ENCODE results near the gene CCDC110. TPM values are rescaled to one million over a fixed set of nuclear protein-coding genes. Genes with fewer than 3 reads are reported as not detected.

Gene CCDC110
- total RNA-seq, 6 experiments from 2014 or later: 0.39 to 1.4 (median 0.46) TPM

DNA sequence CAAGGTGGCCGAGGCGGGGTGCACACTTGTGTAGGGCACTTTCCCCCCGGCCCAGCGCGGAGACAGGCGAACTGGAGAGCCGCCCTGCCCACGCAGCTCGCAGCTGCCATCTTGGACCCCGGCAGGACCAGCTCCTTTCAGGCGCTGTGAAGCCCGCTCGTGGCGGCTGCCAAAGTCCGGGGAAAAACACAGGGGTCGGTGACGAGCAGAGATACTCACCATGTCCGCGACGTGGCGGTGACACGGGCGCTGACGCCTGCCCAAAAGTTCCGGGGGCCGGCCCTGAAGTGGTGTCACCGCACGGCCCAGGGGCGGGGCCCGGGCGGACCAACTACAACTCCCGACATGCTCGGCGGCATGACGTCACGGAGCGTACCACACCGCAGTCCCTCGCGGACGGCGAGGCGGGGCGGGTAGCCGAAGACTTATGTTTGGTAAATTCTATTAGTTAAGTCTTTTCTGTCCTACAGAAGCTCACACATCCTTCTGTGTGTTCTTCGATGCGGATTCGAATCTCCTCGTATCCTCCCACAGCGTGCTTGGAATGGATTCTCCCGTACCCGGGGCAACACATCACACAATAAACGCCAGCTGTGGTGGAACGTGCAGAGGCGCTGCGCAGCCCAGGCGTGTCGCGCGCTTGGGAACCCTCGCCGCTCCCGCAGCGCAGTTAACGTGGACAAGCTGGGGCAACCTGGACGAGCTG lies 45.7 kb downstream of the CCDC110 start, which contains the start of gene UFSP2:
TSS of gene UFSP2 (minus strand) at position 318 of the 706 bp plus-strand sequence. CDS start at position 222, 96 bp downstream.
- H3K4me3 ChIP-seq: peak within 1 kb of the TSS; percentile 71 to 91 (median 81)
- no peaks in the 10 kb centered on the region for H3K36me3 ChIP-seq
- WGBS (ENCODE audit: insufficient coverage, low coverage, low lambda C conversion rate, missing lambda C conversion rate): 0% methylated on average over 29 of the region's 66 CpGs
- intact Hi-C loops (cut with DNase I): no loop called here
- peak; percentile 77 for TF ChIP-seq POLR2A (IDR thresholded peaks at IDR 0.05)
- TF ChIP-seq, protein P1, sequence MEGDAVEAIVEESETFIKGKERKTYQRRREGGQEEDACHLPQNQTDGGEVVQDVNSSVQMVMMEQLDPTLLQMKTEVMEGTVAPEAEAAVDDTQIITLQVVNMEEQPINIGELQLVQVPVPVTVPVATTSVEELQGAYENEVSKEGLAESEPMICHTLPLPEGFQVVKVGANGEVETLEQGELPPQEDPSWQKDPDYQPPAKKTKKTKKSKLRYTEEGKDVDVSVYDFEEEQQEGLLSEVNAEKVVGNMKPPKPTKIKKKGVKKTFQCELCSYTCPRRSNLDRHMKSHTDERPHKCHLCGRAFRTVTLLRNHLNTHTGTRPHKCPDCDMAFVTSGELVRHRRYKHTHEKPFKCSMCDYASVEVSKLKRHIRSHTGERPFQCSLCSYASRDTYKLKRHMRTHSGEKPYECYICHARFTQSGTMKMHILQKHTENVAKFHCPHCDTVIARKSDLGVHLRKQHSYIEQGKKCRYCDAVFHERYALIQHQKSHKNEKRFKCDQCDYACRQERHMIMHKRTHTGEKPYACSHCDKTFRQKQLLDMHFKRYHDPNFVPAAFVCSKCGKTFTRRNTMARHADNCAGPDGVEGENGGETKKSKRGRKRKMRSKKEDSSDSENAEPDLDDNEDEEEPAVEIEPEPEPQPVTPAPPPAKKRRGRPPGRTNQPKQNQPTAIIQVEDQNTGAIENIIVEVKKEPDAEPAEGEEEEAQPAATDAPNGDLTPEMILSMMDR (IDR thresholded peaks at IDR 0.05): no peak
- ATAC-seq (peak; percentile 96 to 97 (median 96)), DNase-seq (peak; percentile 91 to 95 (median 93))
- no peaks in the 10 kb centered on the region for H3K27me3 ChIP-seq
- peaks cover 0 to 14% (median 0%) of the 10 kb centered on the region in 4 donors for H3K4me1 ChIP-seq
- peak within 1 kb of the TSS; percentile 97 to 99 (median 98) for H3K27ac ChIP-seq
- H3K9me3 ChIP-seq: no peaks in the 10 kb centered on the region

DNA sequence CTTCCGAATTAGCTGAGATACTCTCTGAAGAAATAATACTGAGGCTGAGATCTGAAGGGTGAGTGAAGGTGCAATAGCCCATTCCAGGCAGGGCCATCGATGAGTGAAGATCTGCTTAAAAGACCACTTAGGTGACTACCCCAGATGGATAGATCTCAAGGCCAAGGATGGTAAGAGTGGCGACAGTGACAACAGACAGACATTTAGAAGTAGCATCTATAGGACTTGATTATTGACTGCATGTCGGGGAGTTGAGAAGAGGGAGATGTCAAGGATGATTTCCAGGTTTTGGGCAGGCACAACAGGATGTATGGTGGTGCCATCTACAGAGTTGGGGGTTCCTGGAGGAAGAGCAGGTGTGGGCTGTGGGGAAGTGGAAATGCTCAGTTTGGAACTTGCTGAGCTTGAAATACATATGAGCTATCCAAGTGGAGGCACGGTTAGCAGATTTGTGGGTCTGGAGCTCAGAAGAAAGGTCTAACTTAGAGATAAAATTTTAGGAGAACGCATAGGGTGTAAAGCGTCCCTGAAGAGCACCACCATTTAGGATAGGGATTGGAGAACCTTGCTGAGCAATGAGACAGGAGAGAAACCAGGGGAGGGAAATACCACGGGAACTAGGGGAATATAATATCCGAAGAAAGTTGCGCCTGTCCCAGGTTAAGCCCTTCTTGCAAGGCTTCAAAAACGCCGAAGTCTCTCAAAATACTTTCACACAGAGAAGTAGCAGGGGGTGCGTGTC lies 46.5 kb downstream of the CCDC110 start:
- ATAC-seq (peak; percentile 41 to 60 (median 53)), DNase-seq (no peak)
- H3K36me3 ChIP-seq: no peaks in the 10 kb centered on the region
- TF ChIP-seq, protein P1 (IDR thresholded peaks at IDR 0.05): no peak
- no peak for TF ChIP-seq POLR2A (IDR thresholded peaks at IDR 0.05)
- H3K9me3 ChIP-seq: no peaks in the 10 kb centered on the region
- no peaks in the 10 kb centered on the region for H3K27me3 ChIP-seq
- H3K4me3 ChIP-seq: peak overlapping the region; percentile 71 to 91 (median 81)
- peaks cover 0 to 14% (median 0%) of the 10 kb centered on the region in 4 donors for H3K4me1 ChIP-seq
- H3K27ac ChIP-seq: peak overlapping the region; percentile 97 to 99 (median 98)
- 20% methylated on average over 12 of the region's 13 CpGs for WGBS (ENCODE audit: insufficient coverage, low coverage, low lambda C conversion rate, missing lambda C conversion rate)
- intact Hi-C loops (cut with DNase I): no loop called here

DNA sequence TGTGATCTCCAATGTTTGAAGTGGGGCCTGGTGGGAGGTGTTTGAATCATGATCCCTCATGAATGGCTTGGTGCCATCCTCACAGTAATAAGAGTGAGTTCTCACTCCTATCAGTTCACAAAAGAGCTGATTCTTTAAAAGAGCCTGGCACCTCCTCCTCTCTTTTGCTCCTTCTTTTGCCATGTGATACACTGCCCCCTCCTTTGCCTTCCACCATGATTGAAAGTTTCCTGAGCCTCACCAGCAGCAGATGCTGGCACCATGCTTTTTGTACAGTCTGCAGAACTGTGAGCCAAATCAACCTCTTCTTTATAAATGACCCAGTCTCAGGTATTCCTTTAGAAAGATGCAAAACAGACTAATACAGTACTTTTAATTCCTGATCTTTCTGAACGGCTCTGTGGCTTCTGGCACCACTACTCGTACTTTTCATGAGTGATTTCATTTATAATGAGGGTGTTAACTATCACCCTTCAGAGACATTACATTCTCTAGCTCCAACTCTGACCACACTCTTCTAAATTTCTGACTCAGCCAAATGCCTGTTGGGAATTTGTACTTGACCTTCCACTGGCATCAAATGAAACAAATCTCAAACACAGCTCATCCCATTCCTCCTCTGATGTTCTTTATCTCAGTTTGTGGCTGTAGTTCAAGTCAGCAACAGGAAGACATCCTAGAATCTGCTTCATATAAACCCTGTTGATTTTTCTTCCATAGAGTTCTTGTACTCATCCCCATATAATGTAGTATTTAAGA lies 50.0 kb downstream of the CCDC110 start:
- no peaks in the 10 kb centered on the region for H3K9me3 ChIP-seq
- no peaks in the 10 kb centered on the region for H3K27me3 ChIP-seq
- H3K4me1 ChIP-seq: peaks cover 0 to 14% (median 0%) of the 10 kb centered on the region in 4 donors
- 82% methylated on average over 2 of the region's 2 CpGs for WGBS (ENCODE audit: insufficient coverage, low coverage, low lambda C conversion rate, missing lambda C conversion rate)
- no peak overlapping the region for H3K4me3 ChIP-seq
- H3K36me3 ChIP-seq: peaks cover 0 to 19% (median 4%) of the 10 kb centered on the region in 4 donors
- DNase-seq (no peak), ATAC-seq (no peak)
- no peak for TF ChIP-seq POLR2A (IDR thresholded peaks at IDR 0.05)
- TF ChIP-seq, protein P1 (IDR thresholded peaks at IDR 0.05): no peak
- no peak overlapping the region for H3K27ac ChIP-seq
- intact Hi-C loops (cut with DNase I): no loop called here

DNA sequence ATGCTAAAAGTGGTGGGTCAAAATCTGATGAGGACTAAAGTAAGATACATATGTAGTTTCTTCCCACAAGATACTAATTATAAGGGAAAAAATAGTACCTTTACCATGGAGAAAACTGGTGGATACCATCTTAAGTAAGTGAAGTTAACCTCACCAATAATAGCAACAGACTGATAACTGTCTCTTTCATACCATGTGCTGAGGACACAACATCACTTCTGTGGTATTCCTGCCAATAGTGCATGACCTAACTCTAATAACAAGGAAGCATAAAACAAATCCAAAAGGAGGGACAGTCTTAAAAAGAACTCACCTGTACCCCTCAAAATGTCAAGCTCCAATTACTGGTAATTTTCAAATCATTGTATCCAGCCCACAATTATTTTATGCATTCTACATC lies 54.6 kb downstream of the CCDC110 start:
- H3K4me1 ChIP-seq: no peaks in the 10 kb centered on the region
- H3K9me3 ChIP-seq: no peaks in the 10 kb centered on the region
- no peak overlapping the region for H3K4me3 ChIP-seq
- no peak for DNase-seq
- ATAC-seq: no peak
- intact Hi-C loops (cut with DNase I): no loop called here
- peaks cover 0 to 46% (median 6%) of the 10 kb centered on the region in 4 donors for H3K36me3 ChIP-seq
- H3K27me3 ChIP-seq: no peaks in the 10 kb centered on the region
- H3K27ac ChIP-seq: no peak overlapping the region
- TF ChIP-seq, protein P1 (IDR thresholded peaks at IDR 0.05): no peak
- no peak for TF ChIP-seq POLR2A (IDR thresholded peaks at IDR 0.05)

All from right lobe of liver (tissue), 6 donors.